IPS-18a (cell line): ENCODE results near the gene PLCB4.

ENCODE experiments used
- H3K27ac ChIP-seq: one replicate; pipeline ENCODE4 v1.5.1; 2013; ENCODE audit warnings: low read length
- H3K27me3 ChIP-seq: one replicate; pipeline ENCODE4 v1.6.1; 2013; ENCODE audit warnings: mild to moderate bottlenecking, low read length; ENCODE audit not compliant: control insufficient read depth, insufficient read depth
- H3K36me3 ChIP-seq: one replicate; pipeline ENCODE4 v1.6.1; 2013; ENCODE audit warnings: low read depth, low read length; ENCODE audit not compliant: control insufficient read depth
- H3K4me1 ChIP-seq: one replicate; pipeline ENCODE4 v1.6.1; 2013; ENCODE audit warnings: low read depth, low read length; ENCODE audit not compliant: control insufficient read depth
- H3K4me3 ChIP-seq: one replicate; pipeline ENCODE4 v1.5.1; 2013; ENCODE audit warnings: low read length
- H3K9ac ChIP-seq: one replicate; pipeline ENCODE4 v1.6.1; 2013; ENCODE audit warnings: mild to moderate bottlenecking, low read length, moderate library complexity
- H3K9me3 ChIP-seq: one replicate; pipeline ENCODE4 v1.6.1; 2013; ENCODE audit warnings: low read depth, low read length; ENCODE audit not compliant: control insufficient read depth

The PLCB4 gene

DNA sequence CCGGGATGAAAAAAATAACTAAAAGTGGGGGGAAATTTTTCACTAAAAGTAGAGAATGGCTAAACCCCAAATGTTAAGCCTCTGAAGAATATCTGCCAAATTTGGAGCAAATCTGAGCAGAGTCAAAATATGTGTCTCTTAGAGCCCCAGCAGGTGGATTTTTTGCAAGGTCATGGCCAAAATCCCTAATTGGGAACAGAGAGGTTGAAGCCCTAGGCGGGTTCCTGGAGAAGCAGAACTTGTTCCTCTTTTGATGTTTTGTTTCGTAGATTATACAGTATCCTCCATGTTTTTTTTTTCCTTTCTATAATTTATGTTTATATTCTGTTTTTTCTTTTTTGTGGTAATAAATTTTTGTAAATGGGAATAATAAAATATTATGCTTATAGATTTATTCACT is 94.4 kb downstream of the PLCB4 start:
- Histone ChIP-seq H3K27me3 (no peaks in the 10 kb centered on the region), H3K9me3 (no peaks in the 10 kb centered on the region), H3K9ac (no peak overlapping the region), H3K36me3 (no peaks in the 10 kb centered on the region), H3K4me3 (no peak overlapping the region), H3K4me1 (peaks cover 10% of the 10 kb centered on the region), H3K27ac (no peak overlapping the region)

GRCh38 chr20:9163995-9164394 is 95.1 kb downstream of the PLCB4 start:
- Histone ChIP-seq H3K36me3 (no peaks in the 10 kb centered on the region), H3K4me1 (peaks cover 10% of the 10 kb centered on the region), H3K27me3 (no peaks in the 10 kb centered on the region), H3K4me3 (no peak overlapping the region), H3K27ac (no peak overlapping the region), H3K9me3 (no peaks in the 10 kb centered on the region), H3K9ac (no peak overlapping the region)

GRCh38 chr20:9165261-9165660 is 96.4 kb downstream of the PLCB4 start:
- Histone ChIP-seq H3K9ac (no peak overlapping the region), H3K9me3 (no peaks in the 10 kb centered on the region), H3K4me1 (peaks cover 10% of the 10 kb centered on the region), H3K36me3 (no peaks in the 10 kb centered on the region), H3K4me3 (no peak overlapping the region), H3K27me3 (no peaks in the 10 kb centered on the region), H3K27ac (no peak overlapping the region)

GRCh38 chr20:9166153-9166780 is 97.4 kb downstream of the PLCB4 start:
- Histone ChIP-seq H3K27ac (no peak overlapping the region), H3K9me3 (no peaks in the 10 kb centered on the region)

GRCh38 chr20:9169409-9169808 is 100.5 kb downstream of the PLCB4 start:
- H3K9ac ChIP-seq = no peak overlapping the region
- no peaks in the 10 kb centered on the region for H3K27me3 ChIP-seq
- H3K27ac ChIP-seq = no peak overlapping the region
- no peak overlapping the region for H3K4me3 ChIP-seq
- H3K36me3 ChIP-seq = no peaks in the 10 kb centered on the region
- H3K4me1 ChIP-seq = no peaks in the 10 kb centered on the region
- no peaks in the 10 kb centered on the region for H3K9me3 ChIP-seq

More at GRCh38 chr20:9166153-9166780, 97.4 kb downstream of the PLCB4 start:
- Histone ChIP-seq H3K4me1 (no peaks in the 10 kb centered on the region), H3K36me3 (no peaks in the 10 kb centered on the region), H3K9ac (no peak overlapping the region), H3K27me3 (no peaks in the 10 kb centered on the region), H3K4me3 (no peak overlapping the region)

DNA sequence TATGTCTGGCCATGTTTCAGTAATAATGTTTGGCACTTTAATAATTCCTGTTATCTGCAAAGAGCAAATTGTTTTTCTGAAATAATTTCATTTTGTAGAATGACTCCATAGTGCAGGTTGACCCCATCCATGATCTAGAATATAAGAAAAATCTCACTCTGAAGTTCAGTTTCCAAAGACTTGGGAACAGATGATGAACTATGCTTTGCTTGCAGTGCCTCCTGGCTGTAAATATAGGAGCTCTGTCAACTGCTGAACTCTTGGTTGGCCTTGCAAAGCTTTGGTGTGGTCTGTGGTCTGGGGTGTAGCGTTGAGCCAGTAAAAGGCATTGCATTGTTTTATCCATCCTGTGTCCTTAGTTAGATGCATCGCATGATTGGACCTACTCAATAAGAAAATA is 104.0 kb downstream of the PLCB4 start:
- Histone ChIP-seq H3K4me3 (no peak overlapping the region), H3K4me1 (no peaks in the 10 kb centered on the region), H3K9me3 (no peaks in the 10 kb centered on the region), H3K9ac (no peak overlapping the region), H3K27me3 (no peaks in the 10 kb centered on the region), H3K27ac (no peak overlapping the region), H3K36me3 (no peaks in the 10 kb centered on the region)

GRCh38 chr20:9177278-9177677 is 108.4 kb downstream of the PLCB4 start:
- Histone ChIP-seq H3K9me3 (no peaks in the 10 kb centered on the region), H3K36me3 (no peaks in the 10 kb centered on the region), H3K4me1 (peaks cover 17% of the 10 kb centered on the region), H3K4me3 (no peak overlapping the region), H3K9ac (no peak overlapping the region), H3K27ac (no peak overlapping the region), H3K27me3 (no peaks in the 10 kb centered on the region)

- Histone ChIP-seq H3K27me3 (no peaks in the 10 kb centered on the region), H3K9me3 (no peaks in the 10 kb centered on the region)
Observed at GRCh38 chr20:9179193-9179802, 110.4 kb downstream of the PLCB4 start.

DNA sequence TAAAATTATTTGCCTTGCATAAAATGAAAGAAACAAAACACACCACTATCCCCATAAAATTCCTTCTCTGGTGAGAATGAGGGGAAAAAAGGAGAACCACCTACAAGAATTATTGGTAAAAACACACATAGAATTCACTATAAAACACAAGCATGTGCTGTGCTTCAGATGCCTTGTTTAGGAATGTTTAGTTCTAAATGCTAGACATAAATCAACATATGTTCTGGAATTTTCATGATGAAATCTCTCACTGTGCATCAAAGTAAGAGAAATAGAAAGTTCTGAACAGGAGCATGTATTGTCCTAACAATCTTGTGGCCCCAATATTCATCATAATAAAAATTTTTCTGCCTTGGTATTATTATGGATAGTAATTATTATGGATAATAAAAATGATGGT is 111.0 kb downstream of the PLCB4 start:
- Histone ChIP-seq H3K4me3 (no peak overlapping the region), H3K27ac (no peak overlapping the region), H3K9me3 (no peaks in the 10 kb centered on the region), H3K9ac (no peak overlapping the region), H3K36me3 (no peaks in the 10 kb centered on the region), H3K4me1 (peaks cover 17% of the 10 kb centered on the region), H3K27me3 (no peaks in the 10 kb centered on the region)

More at GRCh38 chr20:9179193-9179802, 110.4 kb downstream of the PLCB4 start:
- H3K27ac ChIP-seq = no peak overlapping the region
- no peak overlapping the region for H3K9ac ChIP-seq
- peaks cover 17% of the 10 kb centered on the region for H3K4me1 ChIP-seq
- H3K4me3 ChIP-seq = no peak overlapping the region
- no peaks in the 10 kb centered on the region for H3K36me3 ChIP-seq

DNA sequence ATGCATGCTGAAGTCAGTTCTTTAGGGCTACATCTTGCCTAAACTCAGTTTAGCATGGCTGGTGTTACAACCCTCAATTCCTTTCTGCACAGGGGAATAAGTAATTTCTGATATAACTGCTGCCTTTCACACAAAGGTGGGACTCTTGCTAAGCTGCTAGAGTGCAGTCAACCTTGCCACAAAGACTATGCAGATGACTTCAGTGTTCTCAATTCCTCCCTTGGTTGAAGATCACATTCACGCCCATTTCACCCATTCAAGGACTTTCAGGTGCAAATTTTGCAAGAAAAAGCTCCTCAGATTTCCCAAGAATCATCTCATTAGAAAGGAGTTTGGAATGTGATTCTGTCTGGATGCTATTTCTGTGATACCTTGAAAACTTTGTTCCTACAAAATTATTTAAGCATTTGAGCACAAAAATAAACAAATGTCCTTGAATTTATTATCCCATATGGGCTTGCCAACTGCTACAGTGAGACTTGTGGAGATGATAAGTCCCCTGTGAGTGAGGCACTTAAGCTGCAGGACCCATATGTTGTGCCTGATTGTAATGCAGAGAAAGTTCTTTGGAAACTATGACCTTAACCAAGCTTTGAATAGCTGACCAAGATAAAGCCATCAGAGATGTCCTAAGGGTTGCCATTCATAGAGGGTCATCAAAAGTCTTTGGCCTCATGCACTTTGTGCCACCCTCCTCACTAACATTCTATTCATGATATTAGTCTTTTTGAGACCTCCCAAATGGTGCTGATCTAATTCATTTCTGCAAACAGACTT is 111.8 kb downstream of the PLCB4 start:
- peak overlapping the region; percentile 2 for H3K4me3 ChIP-seq
- H3K36me3 ChIP-seq = no peaks in the 10 kb centered on the region
- H3K9me3 ChIP-seq = no peaks in the 10 kb centered on the region
- no peak overlapping the region for H3K27ac ChIP-seq
- H3K4me1 ChIP-seq = peaks cover 17% of the 10 kb centered on the region
- no peaks in the 10 kb centered on the region for H3K27me3 ChIP-seq
- H3K9ac ChIP-seq = no peak overlapping the region

- Histone ChIP-seq H3K4me1 (peaks cover 4% of the 10 kb centered on the region), H3K27ac (no peak overlapping the region), H3K4me3 (no peak overlapping the region), H3K9me3 (no peaks in the 10 kb centered on the region), H3K27me3 (no peaks in the 10 kb centered on the region), H3K9ac (no peak overlapping the region), H3K36me3 (no peaks in the 10 kb centered on the region)
Observed at GRCh38 chr20:9185511-9185910, 116.6 kb downstream of the PLCB4 start.
